ENCODE measurements around the gene DRD2. TPM values are rescaled to one million over a fixed set of nuclear protein-coding genes. Genes with fewer than 3 reads are reported as not detected.

Gene DRD2
- total RNA-seq, 1 experiment from 2014 or later: 0.44 TPM

DNA sequence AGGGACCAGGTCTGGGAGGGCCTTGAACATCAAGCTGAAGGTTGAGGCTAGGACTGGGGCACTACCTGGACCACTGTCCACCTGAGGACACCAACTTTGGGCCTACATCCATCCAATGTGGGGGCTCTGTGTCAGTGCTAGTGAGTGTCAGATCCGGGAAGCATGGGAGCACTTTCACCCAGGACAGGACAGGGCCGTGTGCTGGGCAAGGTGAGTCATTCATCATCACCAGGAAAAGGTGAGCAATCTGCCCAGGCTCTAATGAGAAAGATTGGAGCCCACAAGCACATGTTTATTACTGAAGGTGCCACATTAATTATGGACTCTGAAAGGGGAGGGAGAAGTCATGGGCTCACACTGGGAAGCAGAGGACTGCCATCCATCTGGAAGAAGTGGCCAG lies 39.7 kb upstream of the DRD2 start:
- Histone ChIP-seq H2BK20ac (ENCODE audit: low read depth, low read length, poor library complexity, severe bottlenecking) (no peak overlapping the region), H2BK5ac (ENCODE audit: insufficient read length, low read length) (no peak overlapping the region), H3K14ac (ENCODE audit: insufficient read depth, low read length) (no peak overlapping the region), H2AK5ac (ENCODE audit: insufficient read length, low read length) (no peak overlapping the region), H3T11ph (ENCODE audit: low read length) (no peak overlapping the region), H3K79me1 (ENCODE audit: insufficient read depth, low read depth, low read length, poor library complexity, severe bottlenecking) (no peaks in the 10 kb centered on the region), H3K23me2 (ENCODE audit: insufficient read length, low read depth, low read length, poor library complexity, severe bottlenecking) (no peaks in the 10 kb centered on the region), H3K9ac (ENCODE audit: extremely low read depth, insufficient read length, low read length) (no peak overlapping the region), H4K5ac (ENCODE audit: insufficient read length, low read depth, low read length) (no peak overlapping the region), H2BK12ac (ENCODE audit: insufficient read length, low read depth, low read length) (no peak overlapping the region), H3K79me2 (ENCODE audit: insufficient read depth, low read length) (no peaks in the 10 kb centered on the region), H2BK120ac (ENCODE audit: low read depth, low read length, poor library complexity, severe bottlenecking) (no peak overlapping the region), H3K4me1 (ENCODE audit: insufficient read depth, low read length) (no peaks in the 10 kb centered on the region), H3K4ac (ENCODE audit: low read depth, low read length) (no peak overlapping the region), H4K8ac (replicated peaks; ENCODE audit: insufficient read length, low read depth, low read length) (no peak overlapping the region), H3K27ac (ENCODE audit: insufficient read length, low read depth, low read length) (no peak overlapping the region), H4K20me1 (ENCODE audit: control insufficient read depth, insufficient read depth, insufficient read length) (no peaks in the 10 kb centered on the region), H3K9me3 (ENCODE audit: control insufficient read depth, low read depth, low read length) (no peaks in the 10 kb centered on the region), H2AFZ (ENCODE audit: low read length) (no peak overlapping the region), H3K23ac (ENCODE audit: insufficient read length, low read depth, low read length) (no peak overlapping the region), H3K18ac (ENCODE audit: insufficient read length, low read depth, low read length) (no peak overlapping the region), H3K56ac (ENCODE audit: insufficient read length, low read depth, low read length) (no peak overlapping the region), H2BK15ac (ENCODE audit: low read depth, low read length) (no peak overlapping the region), H4K91ac (ENCODE audit: insufficient read length, low read depth, low read length) (no peak overlapping the region), H3K4me2 (ENCODE audit: insufficient read depth, insufficient read length, low read length) (no peak overlapping the region), H3K27me3 (ENCODE audit: insufficient read depth, low read length) (no peaks in the 10 kb centered on the region)
- TF ChIP-seq, protein P1, sequence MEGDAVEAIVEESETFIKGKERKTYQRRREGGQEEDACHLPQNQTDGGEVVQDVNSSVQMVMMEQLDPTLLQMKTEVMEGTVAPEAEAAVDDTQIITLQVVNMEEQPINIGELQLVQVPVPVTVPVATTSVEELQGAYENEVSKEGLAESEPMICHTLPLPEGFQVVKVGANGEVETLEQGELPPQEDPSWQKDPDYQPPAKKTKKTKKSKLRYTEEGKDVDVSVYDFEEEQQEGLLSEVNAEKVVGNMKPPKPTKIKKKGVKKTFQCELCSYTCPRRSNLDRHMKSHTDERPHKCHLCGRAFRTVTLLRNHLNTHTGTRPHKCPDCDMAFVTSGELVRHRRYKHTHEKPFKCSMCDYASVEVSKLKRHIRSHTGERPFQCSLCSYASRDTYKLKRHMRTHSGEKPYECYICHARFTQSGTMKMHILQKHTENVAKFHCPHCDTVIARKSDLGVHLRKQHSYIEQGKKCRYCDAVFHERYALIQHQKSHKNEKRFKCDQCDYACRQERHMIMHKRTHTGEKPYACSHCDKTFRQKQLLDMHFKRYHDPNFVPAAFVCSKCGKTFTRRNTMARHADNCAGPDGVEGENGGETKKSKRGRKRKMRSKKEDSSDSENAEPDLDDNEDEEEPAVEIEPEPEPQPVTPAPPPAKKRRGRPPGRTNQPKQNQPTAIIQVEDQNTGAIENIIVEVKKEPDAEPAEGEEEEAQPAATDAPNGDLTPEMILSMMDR (conservative IDR thresholded peaks at IDR 0.05): no peak
- Mint-ChIP-seq H3K27me3 (ENCODE audit: low read depth) (peaks cover 19% of the 10 kb centered on the region), H3K9me3 (no peaks in the 10 kb centered on the region), H3K27ac (no peak overlapping the region), H3K36me3 (ENCODE audit: insufficient read depth in 1 of 3, low read depth in 3 of 3) (no peaks in the 10 kb centered on the region), H3K4me1 (no peaks in the 10 kb centered on the region; a peak in 2 of 4 replicates), H3K4me3 (no peak overlapping the region)
- WGBS (ENCODE audit: extremely low coverage, insufficient read length, low lambda C conversion rate): no CpG with 5 or more reads among the region's 2 CpGs
- DNase-seq: no peak

Measured in H9 (cell line).